HS-5 (cell line): ENCODE data around the gene PRRT1B.
"Not testable (repeated sequence)": the region's sequence is repeated elsewhere in the genome, so short reads cannot be mapped to it uniquely, and the experiment has no call there.

Experiments used
- DNase-seq: peaks from one replicate; pipeline ENCODE4 v3.0.0-alpha.2; 2012; ENCODE audit warnings: low read depth

The PRRT1B gene

GRCh38 chr9:131545003-131545785, at the start of gene PRRT1B:
PRRT1B (plus strand) TSS chr9:131545523; CDS start chr9:131545616, 93 bp downstream.
- no peak for DNase-seq

- no peak for DNase-seq
Observed at GRCh38 chr9:131495785-131496184, 49.5 kb upstream of the PRRT1B start.

- no peak for DNase-seq
Observed at GRCh38 chr9:131496844-131497405, 48.4 kb upstream of the PRRT1B start.

- DNase-seq: no peak
Observed at GRCh38 chr9:131499254-131499767, 46.0 kb upstream of the PRRT1B start.

- no peak for DNase-seq
Observed at GRCh38 chr9:131500377-131500776, 44.9 kb upstream of the PRRT1B start.

GRCh38 chr9:131500939-131501541, 44.3 kb upstream of the PRRT1B start:
- DNase-seq: peak; percentile 22

- peak; percentile 32 for DNase-seq
Observed at GRCh38 chr9:131502781-131503625, 42.3 kb upstream of the PRRT1B start, which contains the start of gene POMT1. POMT1 (plus strand) TSS chr9:131502918; CDS start chr9:131504219, 1,301 bp downstream.

- no peak for DNase-seq
Observed at GRCh38 chr9:131503626-131504465, 41.5 kb upstream of the PRRT1B start.

- DNase-seq: no peak
Observed at GRCh38 chr9:131505012-131505411, 40.3 kb upstream of the PRRT1B start.

GRCh38 chr9:131511416-131511815, 33.9 kb upstream of the PRRT1B start:
- no peak for DNase-seq

GRCh38 chr9:131511880-131512279, 33.4 kb upstream of the PRRT1B start:
- DNase-seq: no peak

- no peak for DNase-seq
Observed at GRCh38 chr9:131513177-131513576, 32.1 kb upstream of the PRRT1B start.

- DNase-seq: not testable (repeated sequence)
Observed at GRCh38 chr9:131515559-131516031, 29.7 kb upstream of the PRRT1B start.

- no peak for DNase-seq
Observed at GRCh38 chr9:131516100-131516499, 29.2 kb upstream of the PRRT1B start.

- DNase-seq: no peak
Observed at GRCh38 chr9:131516930-131517329, 28.4 kb upstream of the PRRT1B start.

- no peak for DNase-seq
Observed at GRCh38 chr9:131517761-131518190, 27.5 kb upstream of the PRRT1B start.

GRCh38 chr9:131518553-131518952, 26.8 kb upstream of the PRRT1B start:
- no peak for DNase-seq

- no peak for DNase-seq
Observed at GRCh38 chr9:131520503-131520902, 24.8 kb upstream of the PRRT1B start.

- DNase-seq: no peak
Observed at GRCh38 chr9:131521203-131521602, 24.1 kb upstream of the PRRT1B start.

GRCh38 chr9:131521822-131522221, 23.5 kb upstream of the PRRT1B start:
- DNase-seq: no peak
